Lower lobe of right lung (tissue), 2 donors: ENCODE data around the gene CRABP1. TPM values are rescaled to one million over a fixed set of nuclear protein-coding genes. Genes with fewer than 3 reads are reported as not detected.

Source experiments
- ATAC-seq, 2 donors: fragments of 200-7000 bp; cut with Tn5 transposase; one replicate each; pipeline ENCODE4 v1.9.1; 2020 to 2022; ENCODE audit warnings: mild to moderate bottlenecking in 2 of 2, moderate library complexity in 2 of 2
- DNase-seq: peaks from one replicate; pipeline ENCODE4 v3.0.0-alpha.2; 2020
- H3K27ac ChIP-seq: fragments of 200-600 bp; one replicate; pipeline ENCODE4 v1.8.0; 2022
- H3K27me3 ChIP-seq: fragments of 200-600 bp; one replicate; pipeline ENCODE4 v1.8.0; 2022; ENCODE audit warnings: low read depth
- H3K36me3 ChIP-seq: fragments of 200-600 bp; one replicate; pipeline ENCODE4 v1.8.0; 2022; ENCODE audit warnings: mild to moderate bottlenecking
- H3K4me1 ChIP-seq: fragments of 200-600 bp; one replicate; pipeline ENCODE4 v1.8.0; 2022
- H3K4me3 ChIP-seq: fragments of 200-600 bp; one replicate; pipeline ENCODE4 v1.8.0; 2022; ENCODE audit warnings: mild to moderate bottlenecking
- H3K9me3 ChIP-seq: fragments of 200-600 bp; one replicate; pipeline ENCODE4 v1.8.0; 2022
- CTCF ChIP-seq: fragments of 200-600 bp; IDR thresholded peaks from one replicate; pipeline ENCODE4 v1.8.0; 2022; ENCODE audit warnings: antibody characterized with exemption, mild to moderate bottlenecking
- intact Hi-C: fragments of 100-400 bp; cut with DNase I; formaldehyde crosslinking; loops from one replicate; pipeline ENCODE4 v1.11.0; 2022
- long read RNA-seq: library from polyadenylated mRNA; unstranded; transcript quantifications from one replicate; pipeline ENCODE4 v2.0.0, GENCODE V29; 2021
- total RNA-seq: library from RNA; stranded (reverse); fragmentation: NEBNext Ultra II Directional; extraction: Animal tissue kit (Norgen Biotek cat#: 25700); gene quantifications from one replicate; pipeline ENCODE4 v1.2.1, GENCODE V29; 2021
- donor health status: DM: no; HTN: yes; CAD: no; lungs with severe emphysema.

Gene CRABP1
- total RNA-seq, result not detected
- long read RNA-seq, result 0 reads

GRCh38 chr15:78340231-78341056, at the start of gene CRABP1:
Gene CRABP1, plus strand, starts transcription at chr15:78340353. Its CDS starts 76 bp downstream, at chr15:78340429.
- no peak for TF ChIP-seq CTCF
- H3K4me3 ChIP-seq, result no peak within 1 kb of the TSS
- H3K27me3 ChIP-seq, result peaks cover 63% of the 10 kb centered on the region
- intact Hi-C loops, result no loop called here
- ATAC-seq (no peak), DNase-seq (no peak)
- no peaks in the 10 kb centered on the region for H3K36me3 ChIP-seq
- H3K4me1 ChIP-seq, result peaks cover 13% of the 10 kb centered on the region
- H3K27ac ChIP-seq, result no peak within 1 kb of the TSS
- no peaks in the 10 kb centered on the region for H3K9me3 ChIP-seq

- H3K27me3 ChIP-seq, result no peaks in the 10 kb centered on the region
- H3K36me3 ChIP-seq, result peaks cover 86% of the 10 kb centered on the region
- ATAC-seq, result no peak
- H3K27ac ChIP-seq, result no peak overlapping the region
- no peak for DNase-seq
- TF ChIP-seq CTCF, result no peak
- intact Hi-C loops, result no loop called here
- H3K9me3 ChIP-seq, result no peaks in the 10 kb centered on the region
- H3K4me1 ChIP-seq, result no peaks in the 10 kb centered on the region
- H3K4me3 ChIP-seq, result no peak overlapping the region
Measured at GRCh38 chr15:78291052-78291451, 49.1 kb upstream of the CRABP1 start.

- H3K4me3 ChIP-seq, result no peak overlapping the region
- ATAC-seq, result no peak
- DNase-seq, result no peak
- H3K9me3 ChIP-seq, result no peaks in the 10 kb centered on the region
- H3K4me1 ChIP-seq, result no peaks in the 10 kb centered on the region
- intact Hi-C loops, result no loop called here
- H3K27ac ChIP-seq, result no peak overlapping the region
- no peak for TF ChIP-seq CTCF
- no peaks in the 10 kb centered on the region for H3K27me3 ChIP-seq
- peaks cover 80% of the 10 kb centered on the region for H3K36me3 ChIP-seq
Measured at GRCh38 chr15:78291698-78292097, 48.5 kb upstream of the CRABP1 start.

GRCh38 chr15:78292219-78292618, 47.9 kb upstream of the CRABP1 start:
- Histone ChIP-seq H3K27me3 (no peaks in the 10 kb centered on the region), H3K9me3 (no peaks in the 10 kb centered on the region), H3K36me3 (peaks cover 74% of the 10 kb centered on the region), H3K4me3 (no peak overlapping the region), H3K27ac (no peak overlapping the region), H3K4me1 (no peaks in the 10 kb centered on the region)
- intact Hi-C loops, result no loop called here
- ATAC-seq, result no peak
- no peak for TF ChIP-seq CTCF
- no peak for DNase-seq

GRCh38 chr15:78299101-78299930, 40.8 kb upstream of the CRABP1 start, which contains the start of gene SKIC8:
Gene SKIC8, minus strand, starts transcription at chr15:78299609. Its CDS starts 3,923 bp downstream, at chr15:78295686.
- peak; percentile 95 for DNase-seq
- peaks cover 17% of the 10 kb centered on the region for H3K4me1 ChIP-seq
- intact Hi-C loops, result no loop called here
- H3K4me3 ChIP-seq, result peak within 1 kb of the TSS; percentile 96
- H3K36me3 ChIP-seq, result peaks cover 9% of the 10 kb centered on the region
- H3K9me3 ChIP-seq, result no peaks in the 10 kb centered on the region
- peaks cover 10% of the 10 kb centered on the region for H3K27me3 ChIP-seq
- H3K27ac ChIP-seq, result peak within 1 kb of the TSS; percentile 85
- ATAC-seq, result peak; percentile 100
- TF ChIP-seq CTCF, result no peak
